ENCODE measurements around the gene BCO1.

Gene BCO1

GRCh38 chr16:81277541-81278080, 39.1 kb downstream of the BCO1 start:
- DNase-seq, result no peak

DNA sequence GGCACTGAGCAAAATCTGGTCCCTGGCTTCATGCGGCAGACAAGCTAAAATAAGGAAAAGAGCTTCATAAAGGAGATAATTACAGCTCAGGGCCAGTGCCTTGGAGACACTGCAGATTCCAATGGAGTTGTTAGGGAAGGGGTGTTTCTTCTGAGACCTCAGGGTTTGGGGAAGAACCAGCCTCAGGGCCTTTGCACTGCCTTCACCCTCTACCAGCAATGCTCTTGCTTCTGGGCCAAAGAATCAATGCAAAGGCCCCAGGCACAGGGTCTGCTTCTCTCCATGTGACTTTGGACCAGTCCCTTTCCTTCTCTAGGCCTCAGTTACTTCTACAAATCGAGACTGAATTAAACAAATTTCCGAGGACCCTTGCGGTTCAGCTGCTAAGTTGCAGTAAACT, 40.0 kb downstream of the BCO1 start:
- no peak for DNase-seq

GRCh38 chr16:81279392-81279791, 40.9 kb downstream of the BCO1 start:
- no peak for DNase-seq

DNA sequence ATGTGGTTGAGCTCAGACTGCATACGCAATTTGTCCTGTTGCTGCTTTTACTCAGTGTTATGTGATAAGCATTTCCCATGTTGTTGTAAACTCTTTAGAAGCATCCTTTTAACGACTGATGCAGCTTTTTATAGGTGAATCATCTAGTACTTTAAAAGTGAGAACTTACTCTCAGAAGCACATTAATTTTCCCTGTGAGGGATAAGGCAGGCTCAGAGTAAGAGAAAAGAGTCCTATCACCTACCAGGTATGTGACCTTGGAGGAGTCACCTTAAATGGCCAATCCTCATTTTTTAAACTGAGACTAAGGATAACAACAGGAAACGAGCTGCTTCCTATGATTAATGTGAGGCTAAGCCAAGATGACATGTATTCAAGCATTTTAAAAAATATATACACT, 41.9 kb downstream of the BCO1 start:
- no peak for DNase-seq

GRCh38 chr16:81283044-81283443, 44.6 kb downstream of the BCO1 start:
- no peak for DNase-seq

DNA sequence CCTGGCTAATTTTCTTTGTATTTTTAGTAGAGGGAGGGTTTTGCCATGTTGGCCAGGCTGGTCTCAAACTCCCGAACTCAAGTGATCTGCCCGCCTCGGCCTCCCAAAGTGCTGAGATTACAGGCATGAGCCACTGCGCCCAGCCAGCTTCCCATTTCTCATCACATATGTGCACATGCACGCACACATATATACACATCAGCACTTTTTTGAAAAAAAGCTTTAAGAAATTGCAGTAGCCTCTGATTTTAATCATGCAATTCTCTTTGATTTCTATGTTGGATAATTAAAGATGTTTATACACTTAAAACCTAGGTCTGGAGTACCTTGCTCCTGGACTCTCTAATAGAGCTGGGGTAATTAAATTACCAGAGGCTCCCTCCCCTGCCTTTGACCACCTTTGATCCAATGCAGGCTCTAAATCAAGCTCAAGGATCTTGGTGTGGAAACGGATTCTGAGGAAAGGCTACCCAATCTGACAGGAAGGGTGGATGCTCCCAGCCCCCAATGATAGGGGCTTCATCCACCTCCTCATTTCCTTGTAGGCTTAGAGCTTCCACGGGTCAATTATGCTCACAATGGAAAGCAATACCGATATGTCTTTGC, 46.6 kb downstream of the BCO1 start:
- no peak for DNase-seq

GRCh38 chr16:81286190-81286589, 47.7 kb downstream of the BCO1 start:
- no peak for DNase-seq

DNA sequence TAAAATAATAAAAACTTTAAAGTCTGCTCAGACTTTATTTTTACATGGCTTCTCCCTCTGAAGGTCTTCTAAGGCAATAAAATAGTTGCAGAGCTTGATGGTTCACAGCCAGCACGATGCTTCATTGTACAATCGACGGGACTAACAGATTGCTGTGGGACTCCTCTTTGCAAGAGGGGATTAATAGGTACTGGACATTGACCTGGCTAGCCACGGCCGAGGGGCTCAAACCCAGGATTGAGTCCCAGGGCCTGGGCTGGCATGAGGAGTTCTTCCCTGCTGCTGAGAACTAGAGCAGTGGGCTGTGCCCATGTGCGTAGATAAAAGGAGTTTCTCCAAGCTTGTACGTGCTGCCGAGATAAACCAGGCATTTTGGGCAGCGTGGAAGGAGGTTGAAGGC, 52.6 kb downstream of the BCO1 start:
- no peak for DNase-seq

- no peak for DNase-seq
Observed at GRCh38 chr16:81292936-81293335, 54.4 kb downstream of the BCO1 start.

GRCh38 chr16:81293909-81294802, 55.7 kb downstream of the BCO1 start:
- DNase-seq, result no peak

GRCh38 chr16:81296631-81297030, 58.1 kb downstream of the BCO1 start:
- DNase-seq, result peak; percentile 4

DNA sequence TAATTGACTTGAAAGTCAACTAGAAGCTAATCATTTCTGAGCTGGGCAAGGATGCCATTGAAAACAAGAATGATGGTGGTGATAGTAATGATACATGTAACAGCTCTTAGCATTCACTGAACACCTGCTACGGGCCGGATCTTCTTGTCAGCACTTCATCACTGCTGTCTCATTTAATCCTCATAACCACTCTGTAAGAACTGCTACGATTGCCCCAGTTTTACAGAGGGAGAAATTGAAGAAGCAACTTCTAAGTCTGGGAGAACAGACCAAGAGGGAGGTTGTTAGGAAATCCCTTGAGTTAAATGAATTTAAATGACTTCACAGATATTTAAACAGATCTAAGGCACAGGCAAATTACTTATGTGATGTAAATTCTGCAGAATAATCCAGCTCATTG, 69.3 kb downstream of the BCO1 start:
- DNase-seq, result no peak

DNA sequence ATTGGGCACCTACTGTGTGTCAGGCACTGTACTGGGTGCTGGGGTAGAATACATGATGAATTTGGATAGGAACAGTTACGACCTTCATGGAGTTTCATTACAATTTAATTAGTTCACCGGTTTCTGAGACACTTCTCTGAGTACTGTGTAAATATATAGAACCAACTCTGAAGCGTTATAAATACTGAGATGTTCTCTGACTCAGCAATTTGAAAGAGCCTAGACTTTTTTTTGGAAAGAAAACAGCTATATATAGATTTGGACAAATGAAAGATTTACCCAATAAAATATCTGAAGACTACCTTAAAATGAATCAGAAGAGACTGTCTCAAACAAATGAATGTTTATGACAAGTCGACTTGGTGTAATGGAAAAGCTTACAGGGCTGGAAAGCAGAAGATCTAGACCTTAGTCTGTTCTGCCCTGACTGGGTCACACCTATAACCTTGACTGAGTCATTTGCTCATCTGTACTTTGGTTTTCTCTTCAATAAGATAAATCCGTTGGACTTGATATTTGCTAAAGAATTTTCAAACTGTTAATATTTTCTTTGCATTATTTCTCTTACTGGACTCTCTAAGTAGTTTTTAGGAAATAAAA, 71.7 kb downstream of the BCO1 start:
- no peak for DNase-seq

GRCh38 chr16:81311762-81312161, 73.3 kb downstream of the BCO1 start:
- DNase-seq, result no peak

GRCh38 chr16:81313701-81314602, 75.5 kb downstream of the BCO1 start:
- DNase-seq, result no peak

- peak; percentile 97 for DNase-seq
Observed at GRCh38 chr16:81314603-81315270, 76.2 kb downstream of the BCO1 start, which contains the start of gene GAN. Gene GAN, plus strand, starts transcription at chr16:81314962. Its CDS starts 152 bp downstream, at chr16:81315114.

- DNase-seq, result peak; percentile 9
Observed at GRCh38 chr16:81315271-81316175, 77.0 kb downstream of the BCO1 start.

DNA sequence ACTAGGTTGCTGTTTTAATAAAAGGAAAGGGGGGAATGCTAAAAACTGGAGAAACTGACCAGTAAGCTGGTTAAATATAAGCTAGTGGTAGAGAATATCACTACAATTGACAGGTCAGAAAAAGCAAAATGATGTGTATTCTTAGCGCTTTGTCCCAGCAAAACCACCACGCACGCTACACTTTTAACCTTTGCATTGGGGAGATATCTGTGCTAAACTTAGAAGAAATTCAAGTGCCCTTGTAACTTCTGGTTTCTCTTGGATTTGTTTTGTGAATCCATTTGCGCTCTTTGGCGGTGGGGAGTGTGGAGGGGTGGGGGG, 77.6 kb downstream of the BCO1 start:
- no peak for DNase-seq

DNA sequence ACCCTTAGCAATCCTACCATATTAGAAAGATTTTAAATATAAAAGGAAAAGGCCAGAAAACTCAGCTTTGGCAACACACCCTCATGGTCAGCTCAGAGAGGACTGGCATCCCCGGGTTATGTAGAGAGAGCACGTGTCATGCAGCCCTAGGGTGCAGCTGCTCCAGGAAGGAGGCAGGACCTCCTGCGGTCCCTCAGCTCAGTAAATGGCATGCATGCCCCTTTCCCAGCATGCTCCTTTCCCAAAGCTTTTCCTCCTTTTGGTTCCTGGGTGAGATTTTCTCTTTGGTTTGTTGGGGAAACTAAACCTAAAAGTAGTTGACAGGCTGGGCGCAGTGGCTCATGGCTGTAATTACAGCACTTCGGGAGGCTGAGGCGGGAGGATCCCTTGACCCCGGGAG, 80.2 kb downstream of the BCO1 start:
- no peak for DNase-seq

GRCh38 chr16:81319221-81319912, 80.9 kb downstream of the BCO1 start:
- DNase-seq, result no peak

All from NCI-H2171 treated with DMSO at 0.1 percent for 48 hours (cell line).